HFFc6 (cell line): ENCODE data around the gene TMEM150B. TPM values are rescaled to one million over a fixed set of nuclear protein-coding genes. Genes with fewer than 3 reads are reported as not detected.
A peak's percentile ranks its signal among the peaks of the same experiment; 100 is the strongest.

Source experiments
- DNase-seq: peaks from one replicate; pipeline ENCODE4 v3.0.0-alpha.2; 2018
- H3K27ac Mint-ChIP-seq: 2 replicates; pipeline ENCODE4 v1.8.0; 2020; ENCODE audit warnings: mild to moderate bottlenecking, mixed read lengths
- H3K27me3 Mint-ChIP-seq: 2 replicates; pipeline ENCODE4 v1.8.0; 2021; ENCODE audit warnings: mild to moderate bottlenecking, moderate library complexity, mixed read lengths; ENCODE audit not compliant: insufficient read depth
- H3K36me3 Mint-ChIP-seq: 2 replicates; pipeline ENCODE4 v1.8.0; 2021; ENCODE audit warnings: low read depth, mixed read lengths
- H3K4me1 Mint-ChIP-seq: 2 replicates; pipeline ENCODE4 v1.8.0; 2020; ENCODE audit warnings: low read depth, mixed read lengths
- H3K4me3 Mint-ChIP-seq: 2 replicates; pipeline ENCODE4 v1.8.0; 2020; ENCODE audit warnings: mild to moderate bottlenecking, moderate library complexity, mixed read lengths
- H3K9me3 Mint-ChIP-seq: 2 replicates; pipeline ENCODE4 v1.8.0; 2020; ENCODE audit warnings: mild to moderate bottlenecking, mixed read lengths
- CTCF ChIP-seq: fragments of 200-600 bp; sonication (generic); IDR thresholded peaks from 2 replicates; pipeline ENCODE4 v1.5.0; 2021; ENCODE audit warnings: antibody characterized with exemption, mild to moderate bottlenecking
- total RNA-seq, 6 experiments: library from RNA; stranded (reverse); fragmentation: NEBNext Ultra II Directional; extraction: Animal tissue kit (Norgen Biotek cat#: 25700); gene quantifications; 2 replicates in 1 of 6; 3 replicates in 5 of 6; pipeline ENCODE4 v1.2.3, GENCODE V29; 2021

TMEM150B gene
- total RNA-seq, 6 experiments from 2014 or later: not detected

- Mint-ChIP-seq H3K27ac (peak overlapping the region; percentile 60), H3K36me3 (no peaks in the 10 kb centered on the region; the same call in 1 of the 2 replicates), H3K4me1 (peaks cover 33% of the 10 kb centered on the region), H3K9me3 (no peaks in the 10 kb centered on the region), H3K4me3 (peak overlapping the region; percentile 60), H3K27me3 (peaks cover 6% of the 10 kb centered on the region)
- TF ChIP-seq CTCF: no peak
- DNase-seq: no peak
Measured at GRCh38 chr19:55341595-55342531, 16.7 kb upstream of the TMEM150B start.

- peaks cover 7% of the 10 kb centered on the region for H3K27me3 Mint-ChIP-seq
- peaks cover 33% of the 10 kb centered on the region for H3K4me1 Mint-ChIP-seq
Measured at GRCh38 chr19:55341171-55341588, 16.0 kb upstream of the TMEM150B start.

GRCh38 chr19:55340784-55341147, 15.6 kb upstream of the TMEM150B start:
- no peak for DNase-seq
- H3K4me1 Mint-ChIP-seq: peaks cover 33% of the 10 kb centered on the region
- peaks cover 7% of the 10 kb centered on the region for H3K27me3 Mint-ChIP-seq
- peak overlapping the region; percentile 91 for H3K4me3 Mint-ChIP-seq
- TF ChIP-seq CTCF: peak; percentile 51
- H3K27ac Mint-ChIP-seq: peak overlapping the region; percentile 100; the same call in 1 of the 2 replicates
- no peaks in the 10 kb centered on the region; the same call in 1 of the 2 replicates for H3K36me3 Mint-ChIP-seq
- H3K9me3 Mint-ChIP-seq: no peaks in the 10 kb centered on the region

More at GRCh38 chr19:55341171-55341588, 16.0 kb upstream of the TMEM150B start:
- peak overlapping the region; percentile 91 for H3K4me3 Mint-ChIP-seq
- H3K36me3 Mint-ChIP-seq: no peaks in the 10 kb centered on the region; the same call in 1 of the 2 replicates
- peak; percentile 41 for DNase-seq
- H3K9me3 Mint-ChIP-seq: no peaks in the 10 kb centered on the region
- no peak for TF ChIP-seq CTCF
- peak overlapping the region; percentile 100 for H3K27ac Mint-ChIP-seq

- Mint-ChIP-seq H3K9me3 (no peaks in the 10 kb centered on the region), H3K27me3 (peaks cover 7% of the 10 kb centered on the region), H3K4me1 (peaks cover 26% of the 10 kb centered on the region), H3K4me3 (peak overlapping the region; percentile 91), H3K27ac (peak overlapping the region; percentile 100), H3K36me3 (no peaks in the 10 kb centered on the region; the same call in 1 of the 2 replicates)
- no peak for DNase-seq
- no peak for TF ChIP-seq CTCF
Measured at GRCh38 chr19:55339889-55340783, 15.0 kb upstream of the TMEM150B start.

- DNase-seq: peak; percentile 100
- Mint-ChIP-seq H3K27me3 (peaks cover 7% of the 10 kb centered on the region), H3K9me3 (no peaks in the 10 kb centered on the region), H3K36me3 (no peaks in the 10 kb centered on the region), H3K4me3 (peak within 1 kb of the TSS; percentile 91), H3K27ac (peak within 1 kb of the TSS; percentile 100), H3K4me1 (peaks cover 23% of the 10 kb centered on the region)
- peak; percentile 41; the same call in 1 of the 2 replicates for TF ChIP-seq CTCF
Measured at GRCh38 chr19:55339105-55339888, 14.2 kb upstream of the TMEM150B start, which contains the start of gene KMT5C. TSS of gene KMT5C (plus strand) at chr19:55339876. CDS start at chr19:55341937, 2,061 bp downstream.
